Mesenchymal stem cell (in vitro differentiated cells and primary cell): ENCODE data around the gene TMEM88.

Experiments
- DNase-seq: peaks from one replicate; pipeline ENCODE4 v3.0.0-alpha.2; 2013
- H2AFZ ChIP-seq: one replicate; pipeline ENCODE4 v1.6.1; 2013; ENCODE audit warnings: low read depth, mild to moderate bottlenecking, control low read depth, inconsistent platforms, low read length, moderate library complexity
- H2AK5ac ChIP-seq: 2 replicates; pipeline ENCODE4 v1.6.1; 2013; ENCODE audit warnings: low read length, moderate library complexity, mild to moderate bottlenecking, inconsistent platforms; ENCODE audit not compliant: severe bottlenecking
- H2BK120ac ChIP-seq: one replicate; pipeline ENCODE4 v1.6.1; 2013; ENCODE audit warnings: low read depth, mild to moderate bottlenecking, inconsistent platforms, low read length, moderate library complexity
- H2BK12ac ChIP-seq, 2 experiments: one replicate each; pipeline ENCODE4 v1.6.1; 2013; ENCODE audit warnings: inconsistent platforms in 2 of 2, low read length in 2 of 2, mild to moderate bottlenecking in 2 of 2, moderate library complexity in 2 of 2, control low read depth in 1 of 2
- H2BK15ac ChIP-seq: one replicate; pipeline ENCODE4 v1.6.1; 2013; ENCODE audit warnings: mild to moderate bottlenecking, low read depth, inconsistent platforms; ENCODE audit not compliant: poor library complexity, severe bottlenecking
- H2BK5ac ChIP-seq: 2 replicates; pipeline ENCODE4 v1.6.1; 2013; ENCODE audit warnings: low read depth, mild to moderate bottlenecking, low read length, control low read depth, inconsistent platforms; ENCODE audit not compliant: poor library complexity, severe bottlenecking
- H3K14ac ChIP-seq, 2 experiments: one replicate each; pipeline ENCODE4 v1.6.1; 2013; ENCODE audit warnings: inconsistent platforms in 2 of 2, low read length in 2 of 2, control low read depth in 1 of 2, mild to moderate bottlenecking in 1 of 2, moderate library complexity in 1 of 2
- H3K18ac ChIP-seq, 2 experiments: one replicate each; pipeline ENCODE4 v1.6.1; 2013; ENCODE audit warnings: inconsistent platforms in 2 of 2, low read length in 2 of 2, control low read depth in 1 of 2, low read depth in 1 of 2, mild to moderate bottlenecking in 1 of 2
- H3K23ac ChIP-seq, 2 experiments: one replicate each; pipeline ENCODE4 v1.6.1; 2013; ENCODE audit warnings: inconsistent platforms in 2 of 2, low read length in 2 of 2, mild to moderate bottlenecking in 2 of 2, moderate library complexity in 2 of 2, control low read depth in 1 of 2
- H3K27ac ChIP-seq: 2 replicates; pipeline ENCODE4 v1.5.1; 2013; ENCODE audit warnings: mild to moderate bottlenecking, moderate library complexity, low read length, control low read depth, inconsistent platforms; ENCODE audit not compliant: poor library complexity, severe bottlenecking
- H3K27me3 ChIP-seq, 2 experiments: 2 replicates each; pipeline versions ENCODE4 v1.6.1 to v1.7.0; 2013; ENCODE audit warnings: low read length in 2 of 2, mild to moderate bottlenecking in 2 of 2, moderate library complexity in 2 of 2, control low read depth in 1 of 2, inconsistent platforms in 1 of 2; ENCODE audit not compliant: control insufficient read depth in 1 of 2, insufficient read depth in 1 of 2
- H3K36me3 ChIP-seq, 2 experiments: 2 replicates each; pipeline versions ENCODE4 v1.6.1 to v1.7.0; 2013; ENCODE audit warnings: low read length in 2 of 2, control low read depth in 1 of 2, inconsistent platforms in 1 of 2, low read depth in 1 of 2, mild to moderate bottlenecking in 1 of 2; ENCODE audit not compliant: insufficient read depth in 2 of 2, control insufficient read depth in 1 of 2
- H3K4ac ChIP-seq, 2 experiments: one replicate each; pipeline ENCODE4 v1.6.1; 2013; ENCODE audit warnings: inconsistent platforms in 2 of 2, low read length in 2 of 2, mild to moderate bottlenecking in 2 of 2, moderate library complexity in 2 of 2, control low read depth in 1 of 2, low read depth in 1 of 2
- H3K4me1 ChIP-seq: 2 replicates; pipeline ENCODE4 v1.6.1; 2013; ENCODE audit warnings: low read depth, low read length, control low read depth; ENCODE audit not compliant: control insufficient read depth, insufficient read depth
- H3K4me2 ChIP-seq: 2 replicates; pipeline ENCODE4 v1.6.1; 2013; ENCODE audit warnings: low read length, mild to moderate bottlenecking, inconsistent platforms; ENCODE audit not compliant: poor library complexity, severe bottlenecking
- H3K4me3 ChIP-seq, 2 experiments: 2 replicates each; pipeline versions ENCODE4 v1.5.1 to v1.7.0; 2013; ENCODE audit warnings: low read length in 2 of 2, mild to moderate bottlenecking in 2 of 2, control low read depth in 1 of 2, low read depth in 1 of 2; ENCODE audit not compliant: insufficient read depth in 1 of 2
- H3K79me1 ChIP-seq: replicated peaks from 2 replicates; pipeline ENCODE4 v1.6.1; 2013; ENCODE audit warnings: mild to moderate bottlenecking, control low read depth, low read length, inconsistent platforms; ENCODE audit not compliant: poor library complexity, severe bottlenecking
- H3K9ac ChIP-seq: 2 replicates; pipeline ENCODE4 v1.7.0; 2013; ENCODE audit warnings: mild to moderate bottlenecking, low read length, moderate library complexity
- H3K9me3 ChIP-seq: 2 replicates; pipeline ENCODE4 v1.7.0; 2013; ENCODE audit warnings: mild to moderate bottlenecking, low read length; ENCODE audit not compliant: control insufficient read depth
- H4K8ac ChIP-seq: one replicate; pipeline ENCODE4 v1.6.1; 2013; ENCODE audit warnings: inconsistent platforms, mild to moderate bottlenecking, low read length, moderate library complexity
- H4K91ac ChIP-seq: one replicate; pipeline ENCODE4 v1.6.1; 2013; ENCODE audit warnings: mild to moderate bottlenecking, low read length, inconsistent platforms
- WGBS: methylation state at CpG from one replicate; pipeline ENCODE4 v1.1.7; 2013; ENCODE audit warnings: mixed read lengths; 5-methylcytosine and 5-hydroxymethylcytosine counted together

The TMEM88 gene

GRCh38 chr17:7833795-7834541 is 20.9 kb upstream of the TMEM88 start, which contains the start of gene KDM6B:
Gene KDM6B (plus strand): TSS chr17:7834217. CDS start chr17:7845555, 11,338 bp downstream.
- H3K79me1 ChIP-seq = peaks cover 3% of the 10 kb centered on the region
- peak within 1 kb of the TSS; percentile 73 to 97 for H3K4me3 ChIP-seq
- peak within 1 kb of the TSS; percentile 68 for H2BK15ac ChIP-seq
- peak within 1 kb of the TSS; percentile 99 for H3K4me2 ChIP-seq
- peak within 1 kb of the TSS; percentile 58 to 86 for H3K18ac ChIP-seq
- peak; percentile 95 for DNase-seq
- H3K23ac ChIP-seq = peak within 1 kb of the TSS in 1 of 2 experiments; percentile 28
- H2BK12ac ChIP-seq = peak within 1 kb of the TSS; percentile 43 to 84
- H3K27me3 ChIP-seq = peaks cover 19 to 27% of the 10 kb centered on the region in 2 experiments
- WGBS = under 1% methylated on average over 47 of the region's 49 CpGs
- peak within 1 kb of the TSS; percentile 27 for H4K8ac ChIP-seq
- peak within 1 kb of the TSS; percentile 68 for H3K4ac ChIP-seq
- no peaks in the 10 kb centered on the region for H3K9me3 ChIP-seq
- peak within 1 kb of the TSS; percentile 3 for H4K91ac ChIP-seq
- peak within 1 kb of the TSS; percentile 73 for H3K27ac ChIP-seq
- H3K36me3 ChIP-seq = no peaks in the 10 kb centered on the region
- peak within 1 kb of the TSS; percentile 98 for H3K9ac ChIP-seq
- peak within 1 kb of the TSS; percentile 19 for H2BK5ac ChIP-seq
- peak within 1 kb of the TSS; percentile 74 for H2BK120ac ChIP-seq
- H2AK5ac ChIP-seq = no peak within 1 kb of the TSS
- H2AFZ ChIP-seq = peak within 1 kb of the TSS; percentile 90
- peaks cover 25% of the 10 kb centered on the region for H3K4me1 ChIP-seq
- H3K14ac ChIP-seq = peak within 1 kb of the TSS in 1 of 2 experiments; percentile 2

GRCh38 chr17:7834542-7834956 is 20.3 kb upstream of the TMEM88 start:
- peak overlapping the region; percentile 37 to 58 for H3K18ac ChIP-seq
- H3K4me3 ChIP-seq = peak overlapping the region; percentile 73 to 97
- H4K91ac ChIP-seq = no peak overlapping the region
- peak overlapping the region; percentile 44 for H2BK15ac ChIP-seq
- peaks cover 19 to 27% of the 10 kb centered on the region in 2 experiments for H3K27me3 ChIP-seq
- H3K9me3 ChIP-seq = no peaks in the 10 kb centered on the region
- H2BK12ac ChIP-seq = peak overlapping the region in 1 of 2 experiments; percentile 65
- no peaks in the 10 kb centered on the region for H3K36me3 ChIP-seq
- peak overlapping the region; percentile 40 to 68 for H3K4ac ChIP-seq
- H3K9ac ChIP-seq = peak overlapping the region; percentile 98
- no peak overlapping the region for H3K27ac ChIP-seq
- peak; percentile 81 for DNase-seq
- 0% methylated on average over 15 of the region's 20 CpGs for WGBS
- peaks cover 6% of the 10 kb centered on the region for H3K79me1 ChIP-seq
- H3K4me1 ChIP-seq = peaks cover 30% of the 10 kb centered on the region
- H3K23ac ChIP-seq = peak overlapping the region in 1 of 2 experiments; percentile 11
- H3K4me2 ChIP-seq = peak overlapping the region; percentile 99
- no peak overlapping the region for H2BK120ac ChIP-seq
- peak overlapping the region; percentile 27 for H4K8ac ChIP-seq
- H2AK5ac ChIP-seq = no peak overlapping the region
- H3K14ac ChIP-seq = peak overlapping the region in 1 of 2 experiments; percentile 2
- no peak overlapping the region for H2BK5ac ChIP-seq
- H2AFZ ChIP-seq = peak overlapping the region; percentile 20

GRCh38 chr17:7834957-7835813 is 19.7 kb upstream of the TMEM88 start:
- H3K4me2 ChIP-seq = peak overlapping the region; percentile 99
- H3K4ac ChIP-seq = peak overlapping the region in 1 of 2 experiments; percentile 91

More at GRCh38 chr17:7834957-7835813, 19.7 kb upstream of the TMEM88 start:
- H2BK120ac ChIP-seq = no peak overlapping the region
- H2BK15ac ChIP-seq = peak overlapping the region; percentile 91
- H3K4me1 ChIP-seq = peaks cover 31% of the 10 kb centered on the region
- peaks cover 18 to 25% of the 10 kb centered on the region in 2 experiments for H3K27me3 ChIP-seq
- WGBS = under 1% methylated on average over 51 of the region's 69 CpGs
- H3K18ac ChIP-seq = peak overlapping the region; percentile 96 to 99
- H3K4me3 ChIP-seq = peak overlapping the region; percentile 75 to 97
- H3K14ac ChIP-seq = peak overlapping the region in 1 of 2 experiments; percentile 91
- peaks cover 9% of the 10 kb centered on the region for H3K79me1 ChIP-seq
- no peak overlapping the region for H2AK5ac ChIP-seq
- H3K27ac ChIP-seq = peak overlapping the region; percentile 73
- H2AFZ ChIP-seq = no peak overlapping the region
- H4K91ac ChIP-seq = peak overlapping the region; percentile 70
- H3K36me3 ChIP-seq = peaks cover 1 to 3% of the 10 kb centered on the region in 2 experiments
- peak; percentile 99 for DNase-seq
- peak overlapping the region; percentile 19 for H2BK5ac ChIP-seq
- no peaks in the 10 kb centered on the region for H3K9me3 ChIP-seq
- peak overlapping the region; percentile 34 to 93 for H2BK12ac ChIP-seq
- H3K23ac ChIP-seq = peak overlapping the region in 1 of 2 experiments; percentile 86
- peak overlapping the region; percentile 27 for H4K8ac ChIP-seq
- H3K9ac ChIP-seq = peak overlapping the region; percentile 98
